Subcutaneous adipose tissue (tissue), 4 donors: Measurements from ENCODE around the gene S100P. TPM values are rescaled to one million over a fixed set of nuclear protein-coding genes. Genes with fewer than 3 reads are reported as not detected.

Source experiments
- total RNA-seq, 4 donors: library from RNA; depleted of rRNA; stranded (reverse); fragments of >200 nt; gene quantifications; one replicate each; pipeline ENCODE4 v1.1.0, GENCODE V29; 2016
- TF ChIP-seq, protein P1 (sequence below): fragments of 450-650 bp; IDR thresholded peaks from one replicate; pipeline ENCODE4 v1.5.1; 2016; ENCODE audit warnings: low read depth, mild to moderate bottlenecking, control low read depth, antibody characterized with exemption, moderate library complexity

The S100P gene
- total RNA-seq, 4 donors from 2014 or later = 3.4 TPM; not detected in 3

GRCh38 chr4:6706173-6706572, 12.5 kb downstream of the S100P start:
- TF ChIP-seq, protein P1, sequence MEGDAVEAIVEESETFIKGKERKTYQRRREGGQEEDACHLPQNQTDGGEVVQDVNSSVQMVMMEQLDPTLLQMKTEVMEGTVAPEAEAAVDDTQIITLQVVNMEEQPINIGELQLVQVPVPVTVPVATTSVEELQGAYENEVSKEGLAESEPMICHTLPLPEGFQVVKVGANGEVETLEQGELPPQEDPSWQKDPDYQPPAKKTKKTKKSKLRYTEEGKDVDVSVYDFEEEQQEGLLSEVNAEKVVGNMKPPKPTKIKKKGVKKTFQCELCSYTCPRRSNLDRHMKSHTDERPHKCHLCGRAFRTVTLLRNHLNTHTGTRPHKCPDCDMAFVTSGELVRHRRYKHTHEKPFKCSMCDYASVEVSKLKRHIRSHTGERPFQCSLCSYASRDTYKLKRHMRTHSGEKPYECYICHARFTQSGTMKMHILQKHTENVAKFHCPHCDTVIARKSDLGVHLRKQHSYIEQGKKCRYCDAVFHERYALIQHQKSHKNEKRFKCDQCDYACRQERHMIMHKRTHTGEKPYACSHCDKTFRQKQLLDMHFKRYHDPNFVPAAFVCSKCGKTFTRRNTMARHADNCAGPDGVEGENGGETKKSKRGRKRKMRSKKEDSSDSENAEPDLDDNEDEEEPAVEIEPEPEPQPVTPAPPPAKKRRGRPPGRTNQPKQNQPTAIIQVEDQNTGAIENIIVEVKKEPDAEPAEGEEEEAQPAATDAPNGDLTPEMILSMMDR = no peak

DNA sequence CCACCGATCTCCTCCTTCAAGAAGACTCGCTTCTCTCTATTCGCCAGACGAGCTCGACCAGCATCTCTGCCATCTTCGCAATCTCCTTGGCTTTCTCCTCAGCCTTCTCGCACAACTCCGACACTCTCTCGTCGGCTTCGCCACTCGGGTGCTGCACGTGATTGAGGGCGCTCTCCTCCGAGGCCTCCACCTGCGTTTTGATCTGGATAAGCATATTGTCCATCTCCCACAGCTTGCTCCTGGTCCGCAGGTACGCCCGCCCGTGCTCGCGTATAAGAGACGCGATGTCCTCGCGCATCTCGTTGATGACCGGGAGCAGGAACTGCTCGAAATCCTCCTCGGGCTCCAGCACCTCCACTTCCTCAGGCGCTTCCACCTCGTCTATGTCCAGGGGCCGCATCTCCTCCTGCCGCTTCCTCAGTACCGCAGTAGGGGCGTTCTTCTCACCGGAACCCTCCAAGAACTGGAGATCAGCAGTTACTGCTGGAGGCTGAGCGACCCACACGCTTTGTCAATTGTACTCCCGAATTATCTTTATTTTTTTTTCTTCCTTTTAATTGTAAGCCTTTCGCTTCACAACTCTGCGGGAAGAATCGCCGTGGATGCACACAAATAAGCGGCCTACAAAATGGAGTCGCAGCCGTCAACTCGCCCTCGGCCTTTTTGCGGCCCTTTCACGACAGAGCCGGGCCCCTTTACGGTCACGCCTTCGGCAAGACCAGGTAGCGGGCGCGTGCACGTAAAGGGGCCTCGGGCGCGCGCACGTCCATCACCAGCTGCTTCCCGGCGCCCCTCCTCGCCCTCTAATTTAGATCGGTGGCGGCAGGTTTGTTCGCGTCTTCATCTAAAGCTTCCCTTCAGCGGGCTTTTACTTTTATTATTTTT, 15.8 kb downstream of the S100P start, which contains the start of gene MRFAP1L1:
TSS of gene MRFAP1L1 (minus strand) at position 636 of the 885 bp plus-strand sequence. CDS start at position 400, 236 bp downstream.
- TF ChIP-seq, protein P1 = no peak

DNA sequence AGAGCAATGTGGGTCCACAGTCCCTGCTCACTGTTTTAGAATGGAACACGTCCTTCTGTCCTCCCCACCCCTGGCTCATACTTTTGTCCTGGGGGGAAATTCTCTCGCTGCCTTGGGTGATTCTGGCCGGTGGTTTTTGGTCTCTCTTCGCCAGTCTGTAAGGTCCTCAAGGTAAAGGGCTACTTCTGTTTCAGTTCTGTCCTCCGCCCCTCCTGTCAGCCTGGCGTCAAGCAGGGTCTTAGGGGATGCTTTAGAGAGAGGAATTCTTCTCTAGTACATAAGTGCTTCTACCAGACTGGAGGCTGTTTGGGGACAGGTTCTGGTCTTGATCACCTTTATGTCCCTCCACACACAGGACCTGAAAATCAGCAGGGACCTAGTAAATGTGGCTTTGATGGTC, 16.6 kb downstream of the S100P start:
- TF ChIP-seq, protein P1 = no peak

DNA sequence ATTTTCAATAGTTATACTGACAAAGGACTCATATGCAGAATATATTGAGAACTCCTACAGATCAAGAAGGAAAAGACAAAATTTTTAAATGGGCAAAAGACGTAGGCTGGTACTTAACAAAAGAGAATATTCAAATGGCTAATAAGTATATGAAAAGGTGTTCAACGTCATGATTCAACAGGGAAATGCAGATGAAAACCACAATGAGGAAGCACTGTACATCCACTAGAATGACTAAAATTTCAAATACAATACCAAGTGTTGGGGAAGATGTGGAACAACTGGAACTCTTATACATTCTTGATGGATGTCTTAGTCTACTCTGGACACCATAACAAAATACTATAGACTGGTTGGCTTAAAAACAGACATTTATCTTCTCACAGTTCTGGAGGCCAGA, 17.3 kb downstream of the S100P start:
- TF ChIP-seq, protein P1 = no peak

- TF ChIP-seq, protein P1 = no peak
Observed at GRCh38 chr4:6714954-6715353, 21.3 kb downstream of the S100P start.

- TF ChIP-seq, protein P1 = no peak
Observed at GRCh38 chr4:6715704-6716017, 22.0 kb downstream of the S100P start.

DNA sequence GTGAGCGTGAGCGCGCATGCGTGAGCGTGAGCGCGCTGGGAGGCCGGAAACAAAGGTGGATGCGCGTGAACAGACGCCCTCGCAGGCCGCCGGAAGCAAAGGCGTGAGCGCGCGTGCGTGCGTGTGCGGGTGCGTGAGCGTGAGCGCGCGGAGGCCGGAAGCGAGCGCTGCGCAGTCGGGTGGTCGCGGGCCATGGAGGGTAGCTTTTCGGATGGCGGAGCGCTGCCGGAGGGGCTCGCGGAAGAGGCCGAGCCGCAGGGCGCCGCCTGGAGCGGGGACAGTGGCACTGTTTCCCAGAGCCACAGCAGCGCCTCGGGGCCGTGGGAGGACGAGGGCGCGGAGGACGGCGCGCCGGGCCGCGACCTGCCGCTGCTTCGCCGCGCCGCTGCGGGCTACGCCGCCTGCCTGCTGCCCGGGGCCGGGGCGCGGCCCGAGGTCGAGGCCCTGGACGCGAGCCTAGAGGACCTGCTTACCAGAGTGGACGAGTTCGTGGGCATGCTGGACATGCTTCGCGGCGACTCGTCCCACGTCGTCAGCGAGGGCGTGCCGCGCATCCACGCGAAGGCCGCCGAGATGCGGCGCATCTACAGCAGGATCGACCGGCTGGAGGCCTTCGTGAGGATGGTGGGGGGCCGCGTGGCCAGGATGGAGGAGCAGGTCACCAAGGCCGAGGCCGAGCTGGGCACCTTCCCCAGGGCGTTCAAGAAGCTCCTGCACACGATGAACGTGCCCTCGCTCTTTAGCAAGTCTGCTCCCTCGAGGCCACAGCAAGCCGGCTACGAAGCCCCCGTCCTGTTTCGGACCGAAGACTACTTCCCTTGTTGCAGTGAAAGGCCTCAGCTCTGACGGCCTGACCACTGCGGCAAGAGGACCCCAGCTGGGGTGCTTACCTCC, 22.6 kb downstream of the S100P start, which contains the start of gene BLOC1S4:
TSS of gene BLOC1S4 (plus strand) at position 157 of the 894 bp plus-strand sequence. CDS start at position 193, 36 bp downstream.
- TF ChIP-seq, protein P1 = no peak
